Left kidney (tissue), 8 donors: Measurements from ENCODE around the gene TMC3. TPM values are rescaled to one million over a fixed set of nuclear protein-coding genes. Genes with fewer than 3 reads are reported as not detected.
"Not testable (repeated sequence)": the region's sequence is repeated elsewhere in the genome, so short reads cannot be mapped to it uniquely, and the experiment has no call there.

Experiments used
- DNase-seq: peaks from one replicate; pipeline ENCODE4 v3.0.0-alpha.2; 2013
- long read RNA-seq, 8 donors: transcript quantifications; one replicate each; lab custom pipeline, GENCODE V29; 2026
- polyA plus RNA-seq: library from polyadenylated mRNA; unstranded; fragments of 120-200 nt; gene quantifications from one replicate; pipeline ENCODE4 v1.2.1, GENCODE V29; 2013; ENCODE audit not compliant: insufficient read length

TMC3 gene
- 0.17 TPM for polyA plus RNA-seq
- long read RNA-seq, donor 1: 0 reads
- long read RNA-seq, donor 2: 0 reads
- long read RNA-seq, donor 3: 0 reads
- long read RNA-seq, donor 4: 0 reads
- long read RNA-seq, donor 5: 0 reads
- long read RNA-seq, donor 6: 0 reads
- long read RNA-seq, donor 7: 0 reads
- long read RNA-seq, donor 8: 0 reads

DNA sequence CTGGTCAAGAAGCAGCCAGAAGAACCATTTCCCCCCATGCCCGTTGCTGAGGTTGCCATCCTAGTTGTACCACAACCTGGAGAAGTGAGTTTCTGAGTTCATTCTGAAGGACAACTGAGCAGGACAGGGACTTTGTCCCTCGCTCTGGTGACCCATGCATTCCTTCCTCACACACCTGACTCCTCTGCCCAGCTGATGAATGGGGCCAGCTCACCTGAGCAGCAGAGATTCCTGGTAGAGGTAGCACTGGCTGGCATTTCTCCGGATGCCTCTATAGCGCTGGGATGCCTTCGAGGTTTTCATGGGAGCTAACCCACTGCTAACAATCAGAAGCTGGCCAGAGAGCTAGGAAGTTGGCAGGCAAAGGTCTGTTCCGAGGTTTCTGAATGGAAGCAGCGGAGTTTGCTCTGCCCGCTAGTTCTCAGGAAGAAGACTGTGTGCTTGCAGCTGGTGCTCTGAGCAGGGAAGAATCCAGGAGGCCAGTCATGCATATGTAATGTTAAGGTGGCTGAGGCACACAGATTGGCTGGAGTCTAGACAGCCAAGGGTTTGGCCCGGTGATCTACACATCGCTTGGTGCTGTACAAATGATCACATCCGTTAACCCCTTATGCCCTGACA, at the start of gene TMC3:
TSS of gene TMC3 (minus strand) at position 439 of the 621 bp plus-strand sequence. CDS start at position 303, 136 bp downstream.
- DNase-seq: peak; percentile 27

DNA sequence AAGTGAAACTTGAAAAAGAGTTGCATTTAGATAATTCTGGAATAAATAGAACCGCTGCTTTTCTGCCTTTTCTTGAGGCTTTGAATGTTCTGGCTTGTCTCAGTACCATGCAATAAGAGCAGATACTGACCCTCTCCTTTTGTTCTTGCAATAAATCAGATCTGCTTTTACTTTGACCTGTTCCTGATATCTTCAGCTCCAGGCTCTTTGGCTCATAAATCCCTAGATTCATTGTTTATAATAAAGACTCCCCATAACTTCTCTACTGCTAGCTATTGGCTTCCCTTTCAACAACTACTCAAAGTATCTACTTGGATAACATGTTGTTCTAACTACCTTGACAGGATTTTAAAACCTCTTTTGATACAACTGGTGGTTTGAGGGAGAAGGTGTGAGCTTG, 47.4 kb upstream of the TMC3 start:
- DNase-seq: peak; percentile 21

DNA sequence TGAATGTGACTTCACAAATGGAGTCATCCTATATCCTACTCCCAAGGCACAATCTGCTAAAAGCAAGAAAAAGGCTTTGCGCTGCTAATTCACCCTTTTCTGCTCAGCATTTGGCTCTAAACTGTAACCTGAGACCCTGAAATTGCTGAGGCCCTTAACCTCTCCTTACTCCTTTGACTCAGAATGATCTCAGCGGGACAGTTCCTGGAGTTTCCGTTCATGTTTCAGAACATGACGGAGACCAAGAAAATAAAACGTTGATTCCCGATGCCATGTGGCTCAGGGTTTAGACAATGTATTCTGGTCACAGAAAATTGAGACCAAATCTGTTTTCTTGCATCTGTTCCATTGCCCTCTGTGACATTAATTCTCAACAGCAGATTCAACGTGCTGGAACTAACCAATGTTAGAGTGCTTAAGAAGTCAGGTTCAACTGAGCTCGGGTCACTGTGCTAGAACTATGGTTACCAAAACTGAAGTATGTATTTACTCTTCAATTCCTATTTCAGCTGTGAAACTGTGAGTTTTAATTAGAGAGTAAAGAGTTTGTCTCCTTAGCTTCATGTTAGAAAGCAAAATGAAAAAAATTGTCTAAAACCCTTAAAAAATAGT, 45.4 kb upstream of the TMC3 start:
- peak; percentile 67 for DNase-seq

DNA sequence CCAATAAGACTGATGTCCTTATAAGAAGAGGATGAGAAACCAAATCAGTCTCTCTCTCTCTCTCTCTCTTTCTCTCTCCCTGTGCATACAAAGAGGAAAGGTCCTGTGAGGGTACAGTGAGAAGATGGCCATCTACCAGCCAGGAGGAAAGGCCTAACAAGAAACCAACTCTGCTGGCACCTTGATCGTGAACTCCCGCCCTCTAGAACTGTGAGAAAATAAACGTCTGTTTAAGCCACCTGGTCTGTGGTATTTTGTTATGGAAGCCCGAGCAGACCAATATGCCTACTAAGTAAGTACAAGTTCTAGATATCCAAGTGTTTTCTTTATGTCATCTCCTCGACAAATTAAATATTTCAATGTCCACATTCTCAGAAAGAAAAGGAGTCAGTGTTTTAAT, 44.9 kb upstream of the TMC3 start:
- peak; percentile 24 for DNase-seq

DNA sequence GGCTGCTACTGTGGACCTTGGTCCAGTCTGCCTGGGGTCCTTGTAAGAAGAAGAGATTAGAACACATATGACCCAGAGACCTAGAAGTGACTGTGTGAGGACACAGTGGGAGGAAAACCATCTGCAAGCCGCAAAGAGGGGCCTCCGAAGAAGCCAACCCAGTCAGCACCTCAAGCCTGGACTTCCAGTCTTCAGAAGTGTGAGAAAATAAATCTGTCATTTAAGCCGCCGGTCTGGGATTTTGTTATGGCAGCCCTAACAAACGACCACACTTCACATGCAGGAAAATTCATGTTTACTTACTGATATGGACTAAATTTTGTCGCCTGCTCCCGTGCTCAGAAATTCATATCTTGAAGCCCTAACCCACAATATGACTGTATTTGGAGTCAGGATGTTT, 44.4 kb upstream of the TMC3 start:
- no peak for DNase-seq

DNA sequence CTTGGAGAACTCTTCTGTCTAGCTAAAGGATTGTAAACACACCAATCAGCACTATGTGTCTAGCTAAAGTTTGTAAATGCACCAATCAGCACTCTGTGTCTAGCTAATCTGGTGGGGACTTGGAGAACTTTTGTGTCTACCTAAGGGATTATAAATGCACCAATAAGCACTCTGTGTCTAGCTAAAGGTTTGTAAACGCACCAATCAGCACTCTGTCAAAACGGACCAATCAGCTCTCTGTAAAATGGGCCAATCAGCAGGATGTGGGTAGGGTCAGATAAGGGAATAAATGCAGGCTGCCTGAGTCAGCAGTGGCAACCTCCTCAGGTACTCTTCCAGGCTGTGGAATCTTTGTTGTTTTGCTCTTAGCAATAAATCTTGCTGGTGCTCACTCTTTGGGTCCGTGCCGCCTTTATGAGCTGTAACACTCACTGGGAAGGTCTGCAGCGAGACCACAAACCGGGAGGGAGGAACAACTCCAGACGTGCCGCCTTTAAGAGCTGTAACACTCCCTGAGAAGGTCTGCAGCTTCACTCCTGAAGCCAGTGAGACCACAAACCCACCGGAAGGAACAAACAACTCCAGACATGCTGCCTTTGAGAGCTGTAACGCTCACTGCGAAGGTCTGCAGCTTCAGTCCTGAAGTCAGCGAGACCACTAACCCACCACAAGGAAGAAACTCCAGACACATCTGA, 40.4 kb upstream of the TMC3 start:
- not testable (repeated sequence) for DNase-seq

DNA sequence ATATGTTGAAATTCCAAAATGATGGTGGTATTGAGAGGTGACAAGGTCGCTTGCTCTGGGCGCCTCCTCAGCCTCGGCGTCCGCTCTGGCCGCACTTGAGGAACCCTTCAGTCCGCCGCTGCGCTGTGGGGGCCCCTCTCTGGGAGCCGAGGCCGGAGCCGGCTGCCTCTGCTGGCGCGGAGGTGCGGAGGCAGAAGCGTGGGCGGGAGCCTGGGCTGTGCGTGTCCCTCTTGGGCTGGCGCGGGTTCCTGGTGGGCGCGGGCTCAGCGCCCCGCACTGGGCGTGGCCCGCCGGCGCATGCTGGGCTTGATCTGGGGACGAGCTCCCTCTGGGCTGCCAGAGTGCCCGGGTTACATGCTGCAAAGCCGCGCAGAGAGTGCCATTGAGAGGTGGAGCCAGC, 39.8 kb upstream of the TMC3 start:
- DNase-seq: no peak

DNA sequence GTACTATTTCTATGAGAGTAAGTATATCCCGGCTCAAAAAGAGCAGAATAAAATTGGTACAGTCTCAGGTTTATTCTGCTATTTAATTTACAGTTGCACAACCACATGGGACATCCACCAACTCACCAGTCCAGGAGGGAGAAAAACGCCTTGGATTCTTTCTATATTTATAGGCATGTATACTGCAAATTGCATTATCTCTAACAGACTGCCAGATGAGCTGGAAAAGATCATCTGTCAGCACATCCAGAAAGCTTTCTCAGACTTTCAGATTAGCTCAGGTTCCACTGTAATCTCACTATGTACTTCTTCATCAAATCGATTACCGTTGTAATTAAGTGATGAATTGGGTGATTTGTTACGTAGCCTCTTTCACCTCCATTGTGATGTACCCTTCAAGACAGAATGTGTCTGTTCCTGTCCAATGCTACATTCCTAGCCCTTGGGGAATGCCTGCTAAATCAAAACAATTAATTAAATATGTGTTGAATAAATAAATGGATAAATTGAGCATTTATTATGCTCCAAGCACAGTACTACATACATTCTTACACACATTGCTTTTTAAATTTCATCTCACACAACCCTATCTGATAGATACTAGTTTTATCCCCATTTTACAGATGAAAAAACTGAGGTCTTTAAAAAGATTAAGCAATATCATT, 38.1 kb upstream of the TMC3 start:
- no peak for DNase-seq

DNA sequence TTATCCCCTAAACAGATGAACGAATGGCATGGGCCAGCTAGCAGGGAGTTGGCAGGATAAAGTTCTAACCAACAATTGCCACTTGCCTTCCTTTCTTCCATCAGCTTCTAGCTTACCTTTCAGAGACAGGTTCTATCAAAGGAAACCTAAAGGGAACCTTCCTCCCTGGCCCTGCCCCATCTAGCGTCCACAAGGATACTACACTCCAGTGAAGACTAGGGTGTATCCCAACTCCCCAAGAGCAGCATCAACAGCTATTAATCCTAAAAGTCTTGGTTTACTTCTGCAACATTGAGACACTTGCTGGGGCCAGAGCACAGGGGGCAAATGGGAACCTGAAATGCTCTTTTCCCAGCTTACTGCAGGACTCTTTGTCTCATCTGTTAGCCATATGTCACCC, 37.0 kb upstream of the TMC3 start:
- DNase-seq: no peak

DNA sequence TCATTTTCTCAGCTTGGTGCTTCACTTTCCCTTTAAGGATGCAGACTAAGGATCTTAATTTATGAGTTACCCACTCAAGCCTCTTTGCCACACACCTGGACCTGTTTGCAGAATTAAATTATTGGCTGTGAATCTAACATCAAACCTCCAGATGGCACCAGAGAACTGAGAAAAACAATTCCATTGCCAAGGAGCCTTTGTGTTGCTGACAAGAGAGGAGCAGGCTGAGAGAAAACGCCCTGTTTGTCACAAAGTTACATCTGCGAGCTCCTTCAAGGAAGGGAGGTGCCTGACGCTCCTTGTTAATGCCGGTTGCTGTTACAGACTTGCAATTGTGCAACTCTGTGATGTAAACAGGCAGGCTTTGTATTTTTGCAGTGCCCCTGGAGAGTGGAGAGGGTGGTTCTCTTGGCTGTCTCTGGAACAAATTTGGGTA, 36.3 kb upstream of the TMC3 start:
- DNase-seq: peak; percentile 87

DNA sequence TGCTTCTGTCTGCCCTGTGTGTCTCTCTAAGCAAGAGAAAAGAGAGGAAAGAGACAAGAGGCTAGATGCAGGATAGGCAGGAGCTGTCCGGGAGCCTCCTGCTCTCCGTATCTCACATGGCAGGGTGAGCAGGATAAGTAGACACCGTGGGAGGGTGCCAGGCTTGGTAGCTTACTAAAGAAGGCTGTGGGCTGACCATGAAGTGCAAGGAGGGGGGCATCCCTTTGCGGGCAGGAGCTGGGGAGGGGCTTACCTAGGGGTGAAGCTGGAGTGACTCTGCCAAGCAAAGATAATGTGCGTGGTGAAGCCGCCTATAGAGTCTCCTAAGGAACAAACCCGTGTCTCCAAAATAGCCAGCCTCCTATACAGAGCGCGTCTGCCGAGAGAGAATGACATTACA, 33.7 kb upstream of the TMC3 start:
- no peak for DNase-seq

DNA sequence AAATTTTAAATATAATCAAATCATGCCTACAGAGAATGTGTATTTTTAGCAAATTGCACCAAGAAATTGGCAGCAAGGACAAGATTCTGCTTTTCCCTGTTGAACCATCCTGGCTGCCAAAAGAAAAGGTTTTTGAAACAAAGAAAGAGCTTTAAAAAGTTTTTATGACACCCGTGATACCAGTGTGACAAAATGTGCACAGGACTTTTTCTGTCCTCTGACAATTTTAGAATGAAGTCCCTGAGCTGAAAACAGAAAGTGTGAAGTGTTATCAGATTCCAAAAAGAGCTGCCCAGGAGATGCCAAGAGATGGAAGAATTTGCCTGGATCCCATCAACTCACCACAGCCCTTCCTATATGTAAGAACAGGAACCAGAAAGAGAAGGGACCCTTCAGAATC, 33.2 kb upstream of the TMC3 start:
- no peak for DNase-seq

DNA sequence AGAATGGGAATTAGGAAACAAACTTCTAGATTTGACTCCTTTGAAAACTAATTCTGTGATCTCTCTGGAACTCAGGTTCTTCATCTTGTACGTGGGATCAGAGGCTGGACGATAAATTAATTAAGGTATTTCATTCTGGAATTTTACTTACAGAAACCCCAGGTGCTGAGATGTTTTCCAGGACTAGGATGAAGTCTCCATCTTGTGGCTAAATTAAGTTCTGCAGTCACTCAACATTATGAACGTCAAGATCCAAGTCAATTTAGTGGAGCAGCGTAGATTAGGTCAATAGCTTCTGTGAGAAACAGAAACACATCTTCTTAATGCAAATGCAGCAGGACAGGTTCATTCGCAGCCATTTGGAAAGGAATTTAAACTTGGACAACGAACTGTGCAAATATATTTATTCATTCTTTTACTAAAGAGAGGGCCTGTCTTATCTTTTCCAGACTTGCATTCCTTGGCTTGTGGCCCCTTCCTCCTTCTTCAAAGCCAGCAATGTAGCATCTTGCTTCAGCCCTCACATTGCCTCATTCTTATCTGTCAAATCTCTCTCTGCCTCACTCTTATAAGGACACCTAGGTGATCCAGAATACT, 26.7 kb upstream of the TMC3 start:
- peak; percentile 46 for DNase-seq

DNA sequence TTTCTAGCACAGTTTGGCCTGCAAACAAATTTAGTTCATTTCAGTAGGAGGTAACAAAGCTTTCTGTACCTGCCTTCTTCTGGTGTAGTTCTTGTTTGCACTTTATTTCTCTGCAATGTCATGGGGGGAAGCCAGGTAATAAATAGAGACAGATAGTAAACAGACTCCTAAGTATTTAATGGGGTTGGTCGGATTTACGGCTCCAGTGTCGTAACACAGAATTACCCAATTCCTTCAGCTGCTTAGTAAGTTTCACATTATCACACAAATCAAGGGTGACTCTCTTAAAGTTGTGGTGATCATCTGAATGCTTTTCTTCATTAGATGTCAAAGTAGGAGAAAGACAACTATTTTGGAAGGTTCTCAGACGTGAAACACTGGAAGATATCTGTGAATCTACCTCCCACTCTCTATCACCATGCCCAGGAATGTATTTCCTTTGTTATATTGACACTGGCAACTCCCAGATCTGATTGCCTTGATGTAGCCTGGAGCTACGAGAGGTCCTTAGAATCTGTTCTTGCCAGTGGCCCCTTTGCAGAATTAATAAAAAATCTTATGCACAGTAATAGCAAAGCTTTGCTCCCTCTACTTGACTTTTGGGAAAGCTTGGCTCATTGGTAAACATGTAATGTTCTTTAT, 25.0 kb upstream of the TMC3 start:
- DNase-seq: no peak

DNA sequence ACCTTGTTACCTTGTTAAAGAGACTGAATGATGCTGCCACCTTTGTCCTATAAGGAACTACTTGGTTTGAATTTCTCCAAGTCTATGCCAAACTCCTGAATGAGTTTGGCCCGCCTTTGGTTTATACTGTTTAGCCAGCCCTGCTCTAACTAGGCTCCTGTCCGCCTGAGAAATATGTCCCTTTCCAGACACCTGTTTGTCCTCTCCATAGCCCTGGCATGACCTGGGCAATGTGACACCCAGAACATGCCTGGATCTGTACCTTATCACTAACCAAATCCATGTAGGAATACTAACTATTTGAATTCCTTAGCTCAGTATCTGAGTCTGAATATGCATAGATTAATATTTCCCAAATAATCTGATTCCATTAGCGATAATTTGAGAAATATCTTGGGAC, 24.4 kb upstream of the TMC3 start:
- no peak for DNase-seq

DNA sequence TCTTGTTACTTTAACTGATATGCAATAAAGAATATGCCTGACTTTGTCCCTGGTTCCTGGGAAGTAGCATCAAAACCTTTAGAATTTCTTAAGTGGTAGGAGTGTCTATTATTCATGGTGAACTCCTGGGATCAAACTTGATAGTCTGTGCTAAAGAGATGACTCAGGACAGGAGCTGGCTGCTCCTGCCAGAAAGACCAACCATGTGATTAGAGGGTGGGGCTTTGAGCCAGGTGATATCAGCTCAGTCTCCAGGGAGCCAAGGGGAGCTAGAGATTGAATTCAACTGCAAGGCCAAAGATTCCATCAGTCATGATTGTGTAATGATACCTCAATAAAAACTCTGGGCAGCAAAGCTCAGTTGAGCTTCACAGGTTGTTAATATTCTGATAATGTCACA, 20.6 kb upstream of the TMC3 start:
- no peak for DNase-seq

DNA sequence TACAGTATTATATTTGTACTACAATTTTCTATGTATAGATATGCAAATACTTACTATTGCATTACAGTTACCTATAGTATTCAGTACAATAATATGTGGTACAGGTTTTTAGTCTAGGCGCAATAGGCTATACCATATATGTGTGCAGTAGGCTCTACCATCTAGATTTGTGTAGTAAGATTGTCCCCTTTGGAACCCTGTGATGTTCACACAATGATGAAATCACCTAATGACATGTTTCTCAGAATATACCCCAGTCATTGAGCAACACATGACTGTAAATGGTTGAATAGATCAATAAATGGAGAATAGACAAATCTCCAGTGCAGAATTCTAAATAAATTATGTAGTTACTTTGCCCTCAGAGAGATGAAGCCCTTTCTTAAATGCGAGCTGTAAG, 17.6 kb upstream of the TMC3 start:
- no peak for DNase-seq

DNA sequence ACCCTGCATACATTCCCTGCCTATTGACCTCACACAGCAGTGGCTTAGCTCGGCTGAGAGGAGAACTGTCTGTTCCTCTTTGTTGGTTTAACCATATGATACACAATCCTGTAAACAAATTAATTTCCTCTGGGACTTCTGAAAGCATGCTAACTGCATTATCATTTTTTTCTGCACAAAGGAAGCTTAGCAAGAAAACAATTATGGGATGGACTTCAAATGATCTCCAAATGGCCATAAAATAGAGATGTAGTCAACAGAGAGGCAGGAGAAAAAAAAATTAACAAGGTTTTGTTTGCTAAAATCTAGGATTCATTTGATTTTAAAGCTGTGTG, 14.4 kb upstream of the TMC3 start:
- no peak for DNase-seq

DNA sequence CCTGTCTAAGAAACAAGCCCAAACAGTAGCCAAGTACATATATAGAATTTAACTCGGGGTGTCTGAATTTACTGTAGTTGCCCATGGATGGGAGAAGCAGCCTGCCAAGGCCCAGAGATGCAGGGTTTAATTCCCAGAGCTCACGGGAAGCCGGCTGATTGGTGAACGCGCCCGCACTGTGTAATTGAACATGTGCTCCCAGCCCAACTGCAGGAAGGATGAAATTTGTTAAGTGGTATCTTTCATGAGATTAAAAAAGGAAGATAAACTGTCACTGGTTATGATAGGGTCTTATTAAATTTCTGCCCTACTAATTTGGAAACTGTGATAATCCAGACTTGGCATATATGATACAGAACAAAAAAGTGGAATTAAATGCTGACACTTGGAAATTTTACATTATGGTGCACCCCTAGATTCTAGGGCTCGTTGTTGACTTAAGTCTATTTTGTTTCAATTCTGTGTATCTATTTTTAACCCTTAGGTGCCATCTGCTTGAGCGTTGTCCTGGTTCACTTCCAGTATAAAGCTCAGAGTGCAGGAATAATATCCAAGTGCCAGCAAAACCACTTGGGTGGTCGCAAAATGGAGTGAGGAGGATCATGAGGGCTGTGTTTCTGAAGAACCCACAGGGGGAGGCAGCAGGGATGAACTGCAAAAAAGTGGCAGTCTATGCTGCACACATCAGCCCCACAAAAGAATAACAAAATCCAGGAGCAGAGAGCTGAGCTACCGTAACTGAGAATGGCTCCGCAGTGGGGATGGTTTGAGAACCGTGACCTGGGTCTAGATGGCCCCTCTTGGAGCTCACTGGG, 13.8 kb upstream of the TMC3 start:
- DNase-seq: no peak

DNA sequence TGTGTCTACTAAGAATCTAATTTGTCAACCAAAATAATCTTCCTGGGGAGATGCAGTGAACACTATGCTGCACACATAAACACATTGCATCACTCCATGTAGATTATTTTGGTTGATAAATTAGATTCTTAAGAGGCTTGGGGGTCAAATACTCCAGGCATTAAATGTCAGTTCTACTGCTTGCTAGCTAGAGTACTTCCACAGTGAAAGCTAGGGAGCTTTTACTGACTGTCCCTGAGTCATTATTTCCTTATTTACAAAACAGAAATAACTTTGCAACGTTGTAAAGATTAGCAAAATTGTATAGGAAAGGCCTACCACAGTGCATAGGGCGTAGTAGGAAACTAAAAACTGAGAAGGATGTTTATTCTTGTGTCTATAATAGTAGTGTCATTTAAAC, 12.9 kb upstream of the TMC3 start:
- no peak for DNase-seq

DNA sequence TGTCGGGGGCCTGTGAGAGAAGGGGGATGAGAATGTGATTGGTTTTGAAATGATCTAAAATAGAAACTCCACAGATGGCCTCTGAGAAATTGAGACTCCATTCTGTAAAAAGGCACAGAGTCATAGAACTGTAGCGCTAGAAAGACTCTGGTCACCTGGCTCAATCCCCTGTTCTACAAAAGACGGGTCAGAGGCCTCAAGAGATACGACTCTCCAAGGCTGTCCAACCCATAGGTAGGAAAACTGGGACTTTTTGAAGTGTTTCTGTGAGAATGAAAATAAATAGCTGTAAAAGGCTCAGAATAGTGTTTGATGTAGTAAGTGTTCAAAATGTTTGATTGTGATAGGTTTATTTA, 11.7 kb upstream of the TMC3 start:
- DNase-seq: no peak
